ENCODE measurements around the gene MAPK7. TPM values are rescaled to one million over a fixed set of nuclear protein-coding genes. Genes with fewer than 3 reads are reported as not detected.
A peak's percentile ranks its signal among the peaks of the same experiment; 100 is the strongest.

The MAPK7 gene
- total RNA-seq, 1 donor from 2014 or later = 5.2 TPM

DNA sequence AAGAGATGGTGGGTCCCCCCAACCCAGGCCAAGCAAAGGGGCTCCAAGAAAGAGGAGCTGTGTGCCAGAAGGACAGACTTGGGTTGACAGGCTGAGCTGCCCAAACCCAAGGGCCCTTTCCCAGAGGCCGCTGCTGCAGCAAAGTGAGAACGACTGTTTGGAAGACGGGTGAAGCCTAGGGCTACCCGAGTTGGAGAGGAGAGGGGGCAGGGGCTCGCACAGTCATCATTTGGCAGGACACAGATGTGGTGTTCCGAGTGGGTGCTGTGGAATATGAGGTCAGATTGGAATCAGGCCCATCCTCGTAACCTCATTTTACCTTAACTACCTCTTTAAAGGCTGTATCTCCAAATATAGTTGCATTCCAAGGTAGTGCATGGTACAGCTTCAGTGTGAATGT lies 14.0 kb downstream of the MAPK7 start:
- no peak for DNase-seq (ENCODE audit: low read depth)

DNA sequence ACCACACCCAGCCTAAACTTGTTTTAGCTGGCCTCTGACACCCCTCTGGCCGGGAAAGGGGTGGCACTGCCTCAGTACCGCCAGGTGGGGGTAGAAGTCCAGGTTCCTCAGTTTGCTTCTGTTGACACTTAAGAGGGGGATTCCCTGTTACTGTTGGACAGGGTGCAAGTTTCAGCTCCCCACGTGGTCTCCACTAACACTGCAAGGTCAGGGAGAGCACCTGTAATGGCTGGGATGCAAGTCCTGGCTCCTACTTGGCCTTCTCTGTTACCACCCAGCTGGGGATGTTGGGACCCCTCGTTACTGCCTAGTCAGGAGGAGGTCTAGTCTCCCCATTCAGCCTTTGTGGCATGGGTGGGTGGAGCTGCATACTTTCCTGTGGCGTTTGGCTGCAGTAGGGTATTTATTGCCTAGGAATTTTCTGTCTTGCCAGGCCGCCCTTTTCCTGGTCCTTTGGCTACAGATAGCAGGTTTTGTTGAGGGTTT lies 19.3 kb downstream of the MAPK7 start:
- no peak for DNase-seq (ENCODE audit: low read depth)

- DNase-seq (ENCODE audit: low read depth) = no peak
Measured at GRCh38 chr17:19398301-19399181, 20.2 kb downstream of the MAPK7 start.

DNA sequence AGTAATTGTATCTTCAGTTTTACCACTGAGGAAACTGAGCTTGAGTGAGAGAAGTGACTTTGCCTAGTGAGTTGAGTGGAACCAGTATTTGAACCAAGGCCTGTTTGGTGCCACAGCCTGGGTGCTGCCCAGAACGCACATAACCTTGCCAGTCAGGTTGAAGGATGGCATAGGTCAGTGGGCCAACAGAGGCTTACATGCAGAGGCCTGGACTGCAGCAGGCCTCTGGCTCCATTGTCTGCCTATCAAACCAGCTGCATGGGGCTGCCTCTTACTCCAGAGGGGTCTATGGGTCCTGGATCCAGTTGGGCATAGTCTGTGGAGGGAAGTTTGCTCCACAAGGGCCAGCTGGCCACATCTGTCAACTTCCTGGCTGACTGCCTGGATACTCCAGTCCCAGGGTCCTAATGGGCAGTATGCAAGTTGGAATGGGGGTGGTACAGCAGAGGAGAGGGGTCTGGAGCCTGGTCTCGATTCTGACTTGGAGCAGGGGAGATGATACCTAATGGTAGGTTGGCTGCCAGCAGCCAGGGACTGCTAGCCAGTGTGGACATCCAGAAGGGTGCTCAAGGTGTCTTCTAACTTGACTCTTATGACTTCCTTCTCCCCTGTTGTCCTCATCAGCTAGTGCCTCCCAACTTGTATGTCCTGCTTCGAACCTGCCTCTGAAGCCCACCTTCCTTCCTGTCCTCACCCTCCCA lies 21.6 kb downstream of the MAPK7 start:
- peak; percentile 40 for DNase-seq (ENCODE audit: low read depth)

- no peak for DNase-seq (ENCODE audit: low read depth)
Measured at GRCh38 chr17:19401321-19402010, 23.2 kb downstream of the MAPK7 start.

- DNase-seq (ENCODE audit: low read depth) = no peak
Measured at GRCh38 chr17:19402171-19402570, 23.9 kb downstream of the MAPK7 start.

GRCh38 chr17:19403021-19403420 lies 24.7 kb downstream of the MAPK7 start:
- DNase-seq (ENCODE audit: low read depth) = no peak

- no peak for DNase-seq (ENCODE audit: low read depth)
Measured at GRCh38 chr17:19404264-19404663, 26.0 kb downstream of the MAPK7 start.

GRCh38 chr17:19405114-19405513 lies 26.8 kb downstream of the MAPK7 start:
- no peak for DNase-seq (ENCODE audit: low read depth)

DNA sequence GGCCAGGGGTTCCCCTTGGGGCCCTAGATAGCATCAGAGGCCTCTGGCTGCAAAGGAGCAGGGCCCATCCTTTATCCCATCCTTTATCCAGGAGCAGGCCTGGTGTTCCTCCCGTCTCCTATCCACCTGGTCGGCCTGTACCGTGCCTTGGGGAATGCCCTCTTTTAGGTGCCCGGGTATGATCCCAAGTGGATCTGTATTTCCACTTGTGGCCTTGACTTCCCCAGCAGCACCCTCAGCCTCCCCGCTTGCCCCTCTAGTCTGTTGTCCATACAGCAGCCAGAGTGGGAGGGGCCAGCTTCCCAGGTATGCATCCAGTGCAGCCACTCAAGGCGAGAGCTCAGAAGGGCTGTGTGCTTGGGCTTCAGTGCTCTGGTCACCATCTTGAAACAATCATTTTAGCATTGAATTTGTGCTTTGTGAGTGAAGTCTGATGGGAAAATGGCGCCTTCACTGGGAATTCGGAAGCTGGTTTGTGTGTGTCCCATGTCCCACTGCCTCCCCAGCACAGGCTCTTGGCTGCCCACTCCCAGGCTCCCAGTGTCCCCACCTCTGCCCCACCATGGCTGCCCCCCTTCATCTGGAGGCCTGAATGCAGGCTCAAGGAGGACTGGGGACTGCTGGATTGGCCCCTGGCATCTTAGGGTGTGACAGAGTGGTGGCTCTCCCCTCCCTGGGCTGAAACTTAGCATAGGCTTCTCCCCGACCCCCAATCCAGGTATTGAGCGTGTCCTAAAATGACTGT lies 29.5 kb downstream of the MAPK7 start:
- DNase-seq (ENCODE audit: low read depth) = no peak

DNA sequence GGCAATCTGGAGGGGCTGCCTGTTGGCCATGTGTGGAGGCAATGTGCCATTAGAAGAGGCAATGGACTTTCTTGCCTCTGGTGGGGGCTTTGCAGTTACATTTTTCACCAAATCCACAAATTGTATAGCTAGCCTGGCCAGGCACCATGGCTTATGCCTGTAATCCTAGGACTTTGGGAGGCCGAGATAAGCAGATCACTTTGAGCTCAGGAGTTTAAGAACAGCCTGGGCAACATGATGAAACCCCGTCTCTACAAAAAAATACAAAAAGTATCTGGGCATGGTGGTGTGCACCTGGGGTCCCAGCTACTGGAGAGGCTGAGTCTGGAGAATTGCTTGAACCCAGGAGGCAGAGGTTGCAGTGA lies 30.0 kb downstream of the MAPK7 start:
- no peak for DNase-seq (ENCODE audit: low read depth)

- DNase-seq (ENCODE audit: low read depth) = no peak
Measured at GRCh38 chr17:19409066-19409465, 30.8 kb downstream of the MAPK7 start.

- peak; percentile 35 for DNase-seq (ENCODE audit: low read depth)
Measured at GRCh38 chr17:19409509-19409908, 31.2 kb downstream of the MAPK7 start.

DNA sequence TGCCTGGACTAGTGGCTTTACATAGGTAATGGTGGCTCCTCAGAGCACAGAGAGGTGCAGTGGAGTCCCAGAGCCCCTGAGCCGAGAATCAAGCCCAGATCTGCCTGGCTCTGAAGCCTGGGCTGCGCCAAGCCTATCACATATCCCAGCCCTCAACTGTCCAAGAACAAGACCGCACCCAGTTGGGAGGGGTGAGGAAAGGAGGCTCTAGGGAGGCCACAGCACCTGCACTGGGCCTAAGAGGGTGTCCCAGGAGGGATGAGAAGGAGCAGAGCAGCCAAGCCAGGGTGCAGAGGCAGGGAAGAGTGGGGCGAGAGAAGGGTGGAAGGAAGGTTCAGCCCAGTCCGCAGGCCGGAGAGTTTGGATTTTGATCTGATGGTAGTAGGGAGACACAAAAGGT lies 31.8 kb downstream of the MAPK7 start:
- no peak for DNase-seq (ENCODE audit: low read depth)

GRCh38 chr17:19410875-19411620 lies 32.8 kb downstream of the MAPK7 start, which contains the start of gene RNF112:
RNF112 (plus strand) TSS chr17:19411232; CDS start chr17:19411409, 177 bp downstream.
- DNase-seq (ENCODE audit: low read depth) = no peak

- no peak for DNase-seq (ENCODE audit: low read depth)
Measured at GRCh38 chr17:19411631-19412030, 33.3 kb downstream of the MAPK7 start.

GRCh38 chr17:19412510-19412909 lies 34.2 kb downstream of the MAPK7 start:
- DNase-seq (ENCODE audit: low read depth) = no peak

DNA sequence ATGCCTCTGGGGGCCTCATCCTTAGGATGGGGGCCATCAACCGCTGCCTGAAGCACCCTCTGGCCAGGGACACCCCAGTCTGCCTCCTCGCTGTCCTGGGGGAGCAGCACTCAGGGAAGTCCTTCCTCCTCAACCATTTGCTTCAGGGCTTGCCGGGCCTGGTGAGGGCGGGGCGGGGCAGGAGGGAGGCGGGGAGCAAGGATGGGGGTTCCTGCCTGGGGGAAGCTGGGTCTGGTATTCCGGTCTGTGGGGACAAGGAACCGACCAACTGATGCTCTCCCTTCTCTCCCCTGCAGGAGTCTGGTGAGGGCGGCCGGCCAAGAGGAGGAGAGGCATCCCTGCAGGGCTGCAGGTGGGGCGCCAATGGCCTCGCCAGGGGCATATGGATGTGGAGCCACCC lies 34.7 kb downstream of the MAPK7 start:
- DNase-seq (ENCODE audit: low read depth) = no peak

DNA sequence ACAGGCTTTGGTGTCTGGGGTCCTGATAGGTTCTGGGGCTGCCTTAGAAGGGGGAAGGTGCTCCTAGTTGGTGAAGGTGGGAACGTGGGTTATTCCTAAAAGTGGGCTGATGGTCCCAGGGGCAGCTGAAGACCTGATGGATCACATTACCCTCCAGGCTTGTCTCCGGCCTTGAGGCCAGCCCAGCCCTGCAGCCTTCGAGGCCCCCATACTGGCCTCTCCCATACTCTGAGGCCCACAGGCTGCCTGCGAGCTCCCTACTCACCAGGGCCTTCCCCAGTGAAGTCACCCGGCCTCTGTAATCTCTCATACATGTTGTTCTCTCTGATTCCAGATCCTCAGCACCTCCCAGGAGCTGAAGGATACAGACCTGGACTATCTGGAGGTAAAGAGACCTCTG lies 35.5 kb downstream of the MAPK7 start:
- DNase-seq (ENCODE audit: low read depth) = no peak

Data from myocyte (in vitro differentiated cells).